ENCODE results near the gene RNF144A.

GRCh38 chr2:7004636-7005035, 87.4 kb downstream of the RNF144A start:
- TF ChIP-seq, protein P1, sequence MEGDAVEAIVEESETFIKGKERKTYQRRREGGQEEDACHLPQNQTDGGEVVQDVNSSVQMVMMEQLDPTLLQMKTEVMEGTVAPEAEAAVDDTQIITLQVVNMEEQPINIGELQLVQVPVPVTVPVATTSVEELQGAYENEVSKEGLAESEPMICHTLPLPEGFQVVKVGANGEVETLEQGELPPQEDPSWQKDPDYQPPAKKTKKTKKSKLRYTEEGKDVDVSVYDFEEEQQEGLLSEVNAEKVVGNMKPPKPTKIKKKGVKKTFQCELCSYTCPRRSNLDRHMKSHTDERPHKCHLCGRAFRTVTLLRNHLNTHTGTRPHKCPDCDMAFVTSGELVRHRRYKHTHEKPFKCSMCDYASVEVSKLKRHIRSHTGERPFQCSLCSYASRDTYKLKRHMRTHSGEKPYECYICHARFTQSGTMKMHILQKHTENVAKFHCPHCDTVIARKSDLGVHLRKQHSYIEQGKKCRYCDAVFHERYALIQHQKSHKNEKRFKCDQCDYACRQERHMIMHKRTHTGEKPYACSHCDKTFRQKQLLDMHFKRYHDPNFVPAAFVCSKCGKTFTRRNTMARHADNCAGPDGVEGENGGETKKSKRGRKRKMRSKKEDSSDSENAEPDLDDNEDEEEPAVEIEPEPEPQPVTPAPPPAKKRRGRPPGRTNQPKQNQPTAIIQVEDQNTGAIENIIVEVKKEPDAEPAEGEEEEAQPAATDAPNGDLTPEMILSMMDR (conservative IDR thresholded peaks at IDR 0.05 in 1 of 2, IDR thresholded peaks at IDR 0.05 in 1 of 2; ENCODE audit: low read depth in 1 of 2, low read length in 2 of 2): no peak
- no peak for TF ChIP-seq EZH2 (IDR thresholded peaks at IDR 0.05; ENCODE audit: low read length, missing control alignments)
